MCF 10A (cell line): ENCODE data around the gene DDX25. TPM values are rescaled to one million over a fixed set of nuclear protein-coding genes. Genes with fewer than 3 reads are reported as not detected.

ENCODE experiments used
- BruUV-seq: library from RNA; stranded (reverse); fragments of 400-500 nt; replicated peaks from 2 replicates; lab custom pipeline; 2021; lab: Mats Ljungman, UMichigan
- CTCF ChIA-PET: fragments of 300-600 bp; sonication (Branson Sonifier 250); formaldehyde crosslinking; extraction: SDS; loops from one replicate; lab custom pipeline; 2021; ENCODE audit warnings: antibody characterized with exemption, inconsistent platforms; lab: Yijun Ruan, JAX
- POLR2A ChIA-PET: fragments of 300-600, 350-650 bp; sonication (Branson Sonifier 250); formaldehyde crosslinking; extraction: SDS; loops from one replicate; lab custom pipeline; 2020; ENCODE audit warnings: antibody characterized with exemption, inconsistent platforms; lab: Yijun Ruan, JAX
- DNase-seq: peaks from one replicate; pipeline ENCODE4 v3.0.0-alpha.2; 2018; ENCODE audit not compliant: unreplicated experiment
- H3K27ac Mint-ChIP-seq: one replicate; pipeline ENCODE4 v1.8.0; 2022; ENCODE audit warnings: mild to moderate bottlenecking, low read depth, mixed read lengths; ENCODE audit not compliant: unreplicated experiment
- H3K27me3 Mint-ChIP-seq: one replicate; pipeline ENCODE4 v1.8.0; 2022; ENCODE audit warnings: mixed read lengths; ENCODE audit not compliant: insufficient read depth, unreplicated experiment
- H3K36me3 Mint-ChIP-seq: one replicate; pipeline ENCODE4 v1.8.0; 2022; ENCODE audit warnings: mild to moderate bottlenecking, moderate library complexity, mixed read lengths; ENCODE audit not compliant: insufficient read depth, unreplicated experiment
- H3K4me1 Mint-ChIP-seq: one replicate; pipeline ENCODE4 v1.8.0; 2022; ENCODE audit warnings: mixed read lengths; ENCODE audit not compliant: insufficient read depth, unreplicated experiment
- H3K4me3 Mint-ChIP-seq: one replicate; pipeline ENCODE4 v1.8.0; 2022; ENCODE audit warnings: mild to moderate bottlenecking, moderate library complexity, mixed read lengths; ENCODE audit not compliant: unreplicated experiment
- H3K9me3 Mint-ChIP-seq: one replicate; pipeline ENCODE4 v1.8.0; 2022; ENCODE audit warnings: mixed read lengths; ENCODE audit not compliant: unreplicated experiment
- intact Hi-C: fragments of 100-400 bp; cut with micrococcal nuclease; formaldehyde crosslinking; loops from 2 replicates; pipeline ENCODE4 v1.14.1; 2022
- total RNA-seq: library from RNA; stranded (reverse); gene quantifications from 2 replicates; pipeline ENCODE4 v1.2.3, GENCODE V29; 2022
- TF ChIP-seq, protein P1 (sequence below): fragments of 200-600 bp; IDR thresholded peaks from one replicate; pipeline ENCODE4 v1.8.0; 2022; ENCODE audit warnings: antibody characterized with exemption, mild to moderate bottlenecking; ENCODE audit not compliant: unreplicated experiment

Gene DDX25
- total RNA-seq, 1 experiment from 2014 or later: not detected

DNA sequence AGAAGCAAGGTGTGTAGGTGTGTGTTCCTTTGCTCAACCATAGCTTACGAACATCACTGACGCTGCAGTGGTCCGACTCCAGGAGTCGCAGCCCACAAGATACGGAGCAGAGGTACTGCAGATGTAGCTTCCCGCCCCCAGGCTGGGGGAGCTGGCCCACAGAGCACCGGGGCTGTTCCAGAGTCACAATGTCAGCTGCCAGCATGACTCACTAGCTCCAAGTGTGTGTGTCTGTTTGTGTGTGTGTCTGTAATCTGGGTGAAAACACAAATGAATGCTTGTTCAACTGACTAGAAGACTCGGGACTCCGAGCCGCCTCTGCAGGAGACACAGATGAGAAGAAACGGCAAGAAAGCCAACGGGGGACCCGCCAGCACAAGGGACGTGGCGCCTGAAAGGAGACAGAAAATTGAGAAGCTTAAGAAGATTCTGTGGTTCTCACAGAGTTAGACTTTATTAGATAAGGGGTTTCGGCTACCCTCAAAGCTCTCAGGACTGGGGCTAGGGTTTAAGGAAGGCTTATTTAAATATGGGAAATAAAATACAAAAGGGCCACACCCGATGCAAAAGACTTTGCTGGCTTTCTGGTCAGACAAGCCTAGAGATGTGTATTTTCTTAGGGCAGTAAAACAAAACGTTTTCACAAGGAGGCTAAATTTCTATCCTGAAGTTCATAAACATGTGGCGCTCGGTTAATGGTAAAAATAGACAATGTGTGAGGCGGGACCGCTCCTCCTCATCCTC, 52.3 kb downstream of the DDX25 start:
- peaks cover 6% of the 10 kb centered on the region for H3K4me1 Mint-ChIP-seq
- DNase-seq: no peak
- TF ChIP-seq, protein P1, sequence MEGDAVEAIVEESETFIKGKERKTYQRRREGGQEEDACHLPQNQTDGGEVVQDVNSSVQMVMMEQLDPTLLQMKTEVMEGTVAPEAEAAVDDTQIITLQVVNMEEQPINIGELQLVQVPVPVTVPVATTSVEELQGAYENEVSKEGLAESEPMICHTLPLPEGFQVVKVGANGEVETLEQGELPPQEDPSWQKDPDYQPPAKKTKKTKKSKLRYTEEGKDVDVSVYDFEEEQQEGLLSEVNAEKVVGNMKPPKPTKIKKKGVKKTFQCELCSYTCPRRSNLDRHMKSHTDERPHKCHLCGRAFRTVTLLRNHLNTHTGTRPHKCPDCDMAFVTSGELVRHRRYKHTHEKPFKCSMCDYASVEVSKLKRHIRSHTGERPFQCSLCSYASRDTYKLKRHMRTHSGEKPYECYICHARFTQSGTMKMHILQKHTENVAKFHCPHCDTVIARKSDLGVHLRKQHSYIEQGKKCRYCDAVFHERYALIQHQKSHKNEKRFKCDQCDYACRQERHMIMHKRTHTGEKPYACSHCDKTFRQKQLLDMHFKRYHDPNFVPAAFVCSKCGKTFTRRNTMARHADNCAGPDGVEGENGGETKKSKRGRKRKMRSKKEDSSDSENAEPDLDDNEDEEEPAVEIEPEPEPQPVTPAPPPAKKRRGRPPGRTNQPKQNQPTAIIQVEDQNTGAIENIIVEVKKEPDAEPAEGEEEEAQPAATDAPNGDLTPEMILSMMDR: no peak
- no peak overlapping the region for H3K27ac Mint-ChIP-seq
- no peaks in the 10 kb centered on the region for H3K27me3 Mint-ChIP-seq
- ChIA-PET CTCF (interaction anchor here (0.5 to 2.9 kb wide), 7 partner anchors 11 to 1524 kb away, joined by 3 to 14 read pairs (median 3); no protein-coding TSS in a partner anchor), POLR2A (no interaction called here)
- no TSS peak for BruUV-seq
- intact Hi-C loops: no loop called here
- no peak overlapping the region for H3K4me3 Mint-ChIP-seq
- H3K9me3 Mint-ChIP-seq: no peaks in the 10 kb centered on the region
- H3K36me3 Mint-ChIP-seq: no peaks in the 10 kb centered on the region

GRCh38 chr11:125957618-125958332, 53.5 kb downstream of the DDX25 start:
- intact Hi-C loops: no loop called here
- Mint-ChIP-seq H3K27me3 (no peaks in the 10 kb centered on the region), H3K4me3 (no peak overlapping the region), H3K27ac (no peak overlapping the region), H3K4me1 (peaks cover 3% of the 10 kb centered on the region), H3K9me3 (no peaks in the 10 kb centered on the region), H3K36me3 (no peaks in the 10 kb centered on the region)
- ChIA-PET POLR2A (interaction anchor here (1.0 kb wide), 1 partner anchor 9 kb away, joined by 3 read pairs; no protein-coding TSS in a partner anchor), CTCF (interaction anchor here (0.5 to 2.9 kb wide), 3 partner anchors 103 to 1523 kb away, joined by 3 to 14 read pairs (median 4); no protein-coding TSS in a partner anchor)
- no TSS peak for BruUV-seq
- DNase-seq: no peak
- TF ChIP-seq, protein P1: no peak

GRCh38 chr11:125958872-125959400, 54.6 kb downstream of the DDX25 start:
- DNase-seq: no peak
- Mint-ChIP-seq H3K27me3 (no peaks in the 10 kb centered on the region), H3K9me3 (no peaks in the 10 kb centered on the region), H3K36me3 (no peaks in the 10 kb centered on the region), H3K27ac (no peak overlapping the region), H3K4me1 (no peaks in the 10 kb centered on the region), H3K4me3 (no peak overlapping the region)
- intact Hi-C loops: no loop called here
- ChIA-PET POLR2A (no interaction called here), CTCF (interaction anchor here (0.5 to 1.2 kb wide), 2 partner anchors 16 to 34 kb away, joined by 4 to 5 read pairs; no protein-coding TSS in a partner anchor)
- TF ChIP-seq, protein P1: no peak
- BruUV-seq: no TSS peak

GRCh38 chr11:125959511-125959910, 55.2 kb downstream of the DDX25 start:
- H3K36me3 Mint-ChIP-seq: no peaks in the 10 kb centered on the region
- H3K9me3 Mint-ChIP-seq: no peaks in the 10 kb centered on the region
- POLR2A ChIA-PET: no interaction called here
- intact Hi-C loops: no loop called here
- no peak overlapping the region for H3K27ac Mint-ChIP-seq
- no peaks in the 10 kb centered on the region for H3K4me1 Mint-ChIP-seq
- TF ChIP-seq, protein P1: no peak
- BruUV-seq: no TSS peak
- no peak for DNase-seq
- H3K27me3 Mint-ChIP-seq: no peaks in the 10 kb centered on the region
- H3K4me3 Mint-ChIP-seq: no peak overlapping the region
- CTCF ChIA-PET: interaction anchor here (0.5 to 1.2 kb wide), 2 partner anchors 16 to 34 kb away, joined by 4 to 5 read pairs; no protein-coding TSS in a partner anchor
